ENCODE results near the gene MTHFSD.

Gene MTHFSD

DNA sequence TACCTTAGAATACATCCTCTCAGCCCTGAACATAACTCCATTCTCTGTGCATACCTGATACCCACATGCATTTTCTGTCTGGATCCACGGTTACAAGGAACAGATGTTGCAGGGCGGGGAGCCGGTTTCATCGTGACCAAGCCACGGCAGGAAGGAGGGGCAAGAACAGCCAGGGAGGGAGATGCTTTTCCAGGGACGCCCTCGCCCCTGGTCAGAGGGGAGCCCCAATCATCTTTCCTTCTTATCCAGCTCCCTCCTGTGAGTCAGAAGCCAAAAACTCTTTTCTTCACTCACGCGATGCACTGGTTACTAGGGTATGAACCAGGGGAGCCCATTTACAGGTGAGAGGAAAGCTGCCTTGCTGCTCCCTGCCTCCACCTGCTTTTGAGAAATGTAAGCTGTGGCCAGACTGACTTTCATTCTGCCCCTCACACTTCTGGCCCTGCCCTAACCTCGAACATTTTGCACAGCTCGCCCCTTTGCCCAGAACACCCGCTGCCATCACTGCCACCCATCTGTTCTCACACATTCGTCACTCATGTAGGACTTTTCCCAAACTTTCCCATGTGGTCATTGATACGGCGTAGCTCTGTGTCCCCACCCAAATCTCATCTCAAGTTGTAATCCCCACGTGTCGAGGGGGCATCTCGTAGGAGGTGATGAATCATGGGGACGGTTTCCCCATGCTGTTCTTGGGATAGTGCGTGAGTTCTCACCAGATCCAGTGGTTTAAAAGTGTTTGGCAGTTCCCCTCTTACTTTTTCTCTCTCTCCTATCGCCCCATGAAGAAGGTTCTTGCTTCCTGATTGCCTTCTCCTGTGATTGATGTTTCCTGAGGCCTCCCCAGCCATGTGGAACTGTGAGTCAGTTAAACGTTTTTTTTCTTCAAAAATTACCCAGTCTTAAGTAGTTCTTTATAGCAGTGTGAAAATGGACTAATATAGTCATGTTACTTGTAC lies 43.9 kb upstream of the MTHFSD start (continued):
- no peak for TF ChIP-seq PATZ1 (CRISPR knock-in tag; IDR thresholded peaks at IDR 0.05; ENCODE audit: borderline replicate concordance)
- TF ChIP-seq ZNF70 (CRISPR knock-in tag; IDR thresholded peaks at IDR 0.05) = no peak
- no peak for TF ChIP-seq ISL1 (CRISPR knock-in tag; IDR thresholded peaks at IDR 0.05)
- no peak for TF ChIP-seq ZNF565 (CRISPR knock-in tag; conservative IDR thresholded peaks at IDR 0.05; ENCODE audit: low read depth)
- no peak for TF ChIP-seq ZFP3 (CRISPR knock-in tag; IDR thresholded peaks at IDR 0.05)
- no peak for TF ChIP-seq CSDC2 (CRISPR knock-in tag; IDR thresholded peaks at IDR 0.05)

GRCh38 chr16:86597880-86598606 lies 43.0 kb upstream of the MTHFSD start:
- ATAC-seq = peak; percentile 58
- TF ChIP-seq CSDC2 (CRISPR knock-in tag; IDR thresholded peaks at IDR 0.05) (no peak), ARNTL (CRISPR knock-in tag; IDR thresholded peaks at IDR 0.05; ENCODE audit: borderline replicate concordance, low read depth) (no peak), ZNF70 (CRISPR knock-in tag; IDR thresholded peaks at IDR 0.05) (no peak), SNAI2 (CRISPR knock-in tag; IDR thresholded peaks at IDR 0.05) (no peak), TSHZ2 (CRISPR knock-in tag; IDR thresholded peaks at IDR 0.05) (no peak), GLIS3 (CRISPR knock-in tag; IDR thresholded peaks at IDR 0.05) (no peak), ESRRG (CRISPR knock-in tag; IDR thresholded peaks at IDR 0.05) (no peak), ZNF8 (CRISPR knock-in tag; IDR thresholded peaks at IDR 0.05) (no peak), ZNF565 (CRISPR knock-in tag; conservative IDR thresholded peaks at IDR 0.05; ENCODE audit: low read depth) (no peak)
- TF ChIP-seq, protein P1, sequence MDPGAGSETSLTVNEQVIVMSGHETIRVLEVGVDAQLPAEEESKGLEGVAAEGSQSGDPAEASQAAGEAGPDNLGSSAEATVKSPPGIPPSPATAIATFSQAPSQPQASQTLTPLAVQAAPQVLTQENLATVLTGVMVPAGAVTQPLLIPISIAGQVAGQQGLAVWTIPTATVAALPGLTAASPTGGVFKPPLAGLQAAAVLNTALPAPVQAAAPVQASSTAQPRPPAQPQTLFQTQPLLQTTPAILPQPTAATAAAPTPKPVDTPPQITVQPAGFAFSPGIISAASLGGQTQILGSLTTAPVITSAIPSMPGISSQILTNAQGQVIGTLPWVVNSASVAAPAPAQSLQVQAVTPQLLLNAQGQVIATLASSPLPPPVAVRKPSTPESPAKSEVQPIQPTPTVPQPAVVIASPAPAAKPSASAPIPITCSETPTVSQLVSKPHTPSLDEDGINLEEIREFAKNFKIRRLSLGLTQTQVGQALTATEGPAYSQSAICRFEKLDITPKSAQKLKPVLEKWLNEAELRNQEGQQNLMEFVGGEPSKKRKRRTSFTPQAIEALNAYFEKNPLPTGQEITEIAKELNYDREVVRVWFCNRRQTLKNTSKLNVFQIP (CRISPR knock-in tag; IDR thresholded peaks at IDR 0.05; ENCODE audit: borderline replicate concordance, low read depth) = no peak

DNA sequence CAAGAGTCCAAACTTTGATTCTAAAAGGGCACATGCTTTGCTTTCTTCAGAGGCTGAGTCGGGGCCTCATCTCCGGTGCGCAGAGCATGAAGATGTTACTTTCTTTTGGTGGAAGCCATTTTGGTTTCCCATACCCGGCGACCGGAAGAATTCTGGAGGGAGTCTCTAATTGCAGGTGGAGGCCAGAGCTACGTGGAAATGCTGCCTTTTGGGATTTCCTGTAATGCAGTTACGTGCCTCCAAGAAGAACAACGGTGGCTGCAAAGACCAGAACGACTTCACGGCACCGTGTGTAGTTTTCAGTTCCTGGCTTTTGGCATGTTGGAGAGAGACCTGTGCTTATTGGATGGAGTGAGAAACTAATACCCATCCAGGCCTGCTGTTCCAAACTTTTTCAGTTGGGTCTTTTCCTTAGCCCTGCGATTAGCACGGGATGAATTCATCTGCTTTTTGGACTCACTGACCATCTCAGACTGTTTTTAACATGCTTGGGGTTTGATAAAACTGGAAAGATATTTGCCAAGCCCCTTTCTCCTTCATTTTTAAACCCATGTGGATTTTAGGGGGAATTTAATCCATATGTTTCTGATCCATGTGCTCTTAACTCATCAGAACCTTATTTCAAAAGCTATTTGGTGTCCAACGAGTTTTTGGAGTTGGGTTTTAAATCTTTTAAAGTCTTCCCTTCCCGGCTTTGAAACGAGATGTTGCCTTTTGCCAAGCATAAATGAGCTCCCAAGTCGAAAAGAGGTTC lies 42.3 kb upstream of the MTHFSD start:
- no peak for TF ChIP-seq PPARA (CRISPR knock-in tag; IDR thresholded peaks at IDR 0.05; ENCODE audit: borderline replicate concordance)
- no peak for TF ChIP-seq GLIS3 (CRISPR knock-in tag; IDR thresholded peaks at IDR 0.05)
- no peak for TF ChIP-seq ZNF565 (CRISPR knock-in tag; conservative IDR thresholded peaks at IDR 0.05; ENCODE audit: low read depth)
- TF ChIP-seq ZC3H10 (CRISPR knock-in tag; IDR thresholded peaks at IDR 0.05) = no peak
- no peak for TF ChIP-seq ZFP3 (CRISPR knock-in tag; IDR thresholded peaks at IDR 0.05)
- no peak for TF ChIP-seq CSDC2 (CRISPR knock-in tag; IDR thresholded peaks at IDR 0.05)
- TF ChIP-seq ZFP30 (CRISPR knock-in tag; IDR thresholded peaks at IDR 0.05) = no peak
- TF ChIP-seq ESRRG (CRISPR knock-in tag; IDR thresholded peaks at IDR 0.05) = no peak
- TF ChIP-seq, protein P1 (CRISPR knock-in tag; IDR thresholded peaks at IDR 0.05; ENCODE audit: borderline replicate concordance, low read depth) = no peak
- no peak for TF ChIP-seq TOX (CRISPR knock-in tag; IDR thresholded peaks at IDR 0.05; ENCODE audit: borderline replicate concordance)
- no peak for TF ChIP-seq OSR1 (CRISPR knock-in tag; IDR thresholded peaks at IDR 0.05)
- no peak for TF ChIP-seq BACH2 (CRISPR knock-in tag; IDR thresholded peaks at IDR 0.05; ENCODE audit: borderline replicate concordance)
- no peak for ATAC-seq
